GM19035 (cell line): ENCODE results near the gene BCAS4.
A peak's percentile ranks its signal among the peaks of the same experiment; 100 is the strongest.
"Not testable (repeated sequence)": the region's sequence is repeated elsewhere in the genome, so short reads cannot be mapped to it uniquely, and the experiment has no call there.

ENCODE experiments used
- ATAC-seq: cut with Tn5 transposase; IDR thresholded peaks from one replicate; pipeline ENCODE4 v1.9.1; 2021; ENCODE audit not compliant: unreplicated experiment

The BCAS4 gene

DNA sequence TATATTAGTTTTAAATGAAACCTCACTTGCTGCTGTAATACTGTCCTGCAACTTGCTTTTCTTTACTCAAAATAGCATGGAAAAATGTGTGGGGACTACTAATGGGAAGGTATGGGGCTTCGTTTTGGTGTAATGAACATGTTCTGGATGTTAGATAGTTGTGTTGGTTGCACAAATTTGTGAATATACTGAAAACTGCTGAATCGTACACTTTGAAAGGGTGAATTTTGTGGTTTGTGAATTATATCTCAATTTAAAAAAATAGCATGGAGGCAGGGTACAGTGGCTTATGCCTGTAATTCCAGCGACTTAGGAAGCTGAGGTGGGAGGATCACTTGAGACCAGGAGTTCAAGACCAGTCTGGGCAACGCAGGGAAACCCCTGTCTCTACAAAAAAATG lies 2.3 kb downstream of the BCAS4 start:
- ATAC-seq: no peak

DNA sequence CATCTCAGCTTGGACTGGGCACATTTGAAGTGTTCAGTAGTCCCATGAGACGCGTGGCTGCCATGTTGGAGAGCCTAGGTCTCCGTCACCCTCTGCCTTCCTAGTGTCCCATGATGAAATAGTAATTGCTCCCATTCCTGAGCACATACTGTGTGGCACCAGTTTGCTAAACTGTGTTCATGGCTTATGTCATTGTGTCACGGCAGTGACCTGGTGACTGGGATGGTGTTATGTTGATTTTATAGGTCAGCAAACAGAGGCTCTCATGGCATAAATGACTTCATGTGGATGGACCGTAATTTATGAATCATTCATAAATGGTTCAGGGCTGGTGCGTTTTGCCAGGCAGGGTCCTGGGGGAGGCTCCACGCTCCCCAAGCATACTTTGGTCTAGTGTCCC lies 3.8 kb downstream of the BCAS4 start:
- ATAC-seq: no peak

DNA sequence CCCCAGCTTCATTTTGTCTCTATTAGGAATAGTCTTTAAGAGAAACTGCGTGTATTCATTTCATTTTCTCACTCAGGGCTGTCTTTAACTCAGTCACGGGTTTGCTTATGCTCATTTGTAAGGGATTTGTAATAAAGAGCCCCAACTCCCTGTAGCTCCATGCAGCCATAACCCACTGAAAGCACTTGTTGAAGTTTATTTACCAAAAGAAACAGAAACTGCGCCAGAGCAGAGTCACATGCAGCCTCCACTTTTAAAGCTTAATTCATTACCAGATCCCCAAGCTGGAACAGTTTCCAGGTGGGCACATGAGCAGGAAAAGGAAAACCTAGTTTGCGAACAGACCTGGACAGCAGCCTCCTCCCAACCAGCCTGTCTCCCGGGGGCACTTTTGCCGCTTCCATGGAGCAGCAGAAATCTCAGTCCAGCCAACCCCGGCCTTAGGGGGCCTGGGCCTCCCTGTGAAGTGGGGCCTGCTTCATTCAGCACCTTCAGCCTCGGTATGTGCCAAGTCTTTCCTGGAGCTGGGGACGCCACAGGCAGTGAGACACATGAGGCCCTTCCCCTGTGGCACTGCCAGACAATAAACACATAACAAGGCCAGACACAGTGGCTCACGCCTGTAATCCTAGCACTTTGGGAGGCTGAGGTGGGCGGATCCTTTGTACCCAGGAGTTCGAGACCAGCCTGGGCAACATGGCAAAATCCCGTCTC lies 4.5 kb downstream of the BCAS4 start:
- ATAC-seq: no peak

DNA sequence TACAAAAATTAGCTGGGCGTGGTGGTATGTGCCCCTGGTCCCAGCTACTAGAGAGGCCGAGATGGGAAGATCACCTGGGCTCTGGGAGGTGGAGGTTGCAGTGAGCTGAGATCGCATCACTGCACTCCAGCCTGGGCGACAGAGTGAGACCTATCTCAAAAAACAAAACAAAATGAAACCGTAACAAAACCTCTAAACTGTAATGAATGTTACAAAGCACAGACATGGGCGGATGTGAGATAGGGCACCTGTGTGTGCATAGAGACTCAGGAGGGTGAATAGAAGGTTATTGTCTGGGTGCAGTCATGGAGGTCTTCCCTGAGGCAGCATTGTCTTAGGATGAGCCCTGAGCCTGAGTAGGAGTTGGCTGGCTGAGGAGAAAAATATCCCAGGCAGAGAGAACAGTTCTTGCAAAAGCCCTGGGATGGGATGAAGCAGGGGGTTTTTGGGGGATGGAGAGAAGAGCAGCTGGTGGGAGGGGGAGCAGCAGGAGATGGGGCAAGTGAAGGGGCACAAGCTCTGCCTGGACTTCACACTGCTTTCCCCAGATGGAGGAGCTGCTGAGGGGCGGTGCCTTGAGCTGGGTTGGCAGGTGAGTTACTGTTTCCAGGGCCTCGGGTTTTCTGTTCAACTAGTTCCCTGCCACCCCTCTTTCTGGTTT lies 5.2 kb downstream of the BCAS4 start:
- peak; percentile 41 for ATAC-seq

DNA sequence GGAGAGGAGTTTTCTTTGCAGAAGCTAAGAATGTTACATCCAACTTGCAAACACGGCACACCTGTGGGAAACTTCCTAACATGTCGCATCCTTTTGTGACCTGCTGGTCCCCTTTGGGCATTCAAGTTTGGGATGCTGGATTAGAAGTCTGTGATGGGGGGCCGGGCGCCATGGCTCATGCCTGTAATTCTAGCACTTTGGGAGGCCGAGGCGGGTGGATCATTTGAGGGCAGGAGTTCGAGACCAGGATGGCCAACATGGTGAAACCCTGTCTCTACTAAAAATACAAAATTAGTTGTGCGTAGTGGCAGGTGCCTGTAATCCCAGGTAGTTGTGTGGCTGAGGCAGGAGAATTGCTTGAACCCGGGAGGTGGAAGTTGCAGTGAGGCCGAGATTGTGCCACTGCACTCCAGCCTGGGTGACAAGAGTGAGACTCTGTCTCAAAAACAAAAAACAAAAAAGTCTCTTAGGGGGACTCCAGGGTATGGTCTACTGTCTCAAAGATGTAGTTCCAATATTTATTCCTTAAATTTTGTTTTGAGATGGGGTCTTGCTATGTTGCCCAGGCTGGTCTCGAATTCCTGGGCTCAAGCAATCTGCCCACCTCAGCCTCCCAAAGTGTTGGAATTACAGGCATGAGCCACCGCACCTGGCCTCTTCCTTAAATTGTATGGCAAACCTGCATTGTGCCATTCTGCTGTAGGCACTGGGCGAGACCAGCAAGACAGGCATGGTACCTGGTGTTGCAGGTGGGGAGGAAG lies 6.3 kb downstream of the BCAS4 start:
- not testable (repeated sequence) for ATAC-seq

DNA sequence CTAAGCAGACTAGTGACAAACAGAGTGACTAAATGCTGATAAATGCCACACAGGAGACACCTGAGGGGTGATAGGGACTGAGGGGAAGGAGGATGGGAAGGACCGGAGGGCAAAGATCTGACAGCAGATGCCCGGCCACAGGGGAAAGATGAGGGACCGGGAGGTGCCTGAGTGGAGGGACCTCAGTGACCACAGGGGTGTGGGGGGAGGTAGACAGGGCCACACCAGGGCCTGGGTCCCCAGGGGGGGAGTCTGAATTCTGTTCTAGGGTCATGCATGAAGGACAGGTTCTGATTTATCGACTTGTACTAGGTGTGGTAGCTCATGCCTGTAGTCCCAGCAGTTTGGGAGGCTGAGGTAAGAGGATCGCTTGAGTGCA lies 6.9 kb downstream of the BCAS4 start:
- ATAC-seq: no peak

DNA sequence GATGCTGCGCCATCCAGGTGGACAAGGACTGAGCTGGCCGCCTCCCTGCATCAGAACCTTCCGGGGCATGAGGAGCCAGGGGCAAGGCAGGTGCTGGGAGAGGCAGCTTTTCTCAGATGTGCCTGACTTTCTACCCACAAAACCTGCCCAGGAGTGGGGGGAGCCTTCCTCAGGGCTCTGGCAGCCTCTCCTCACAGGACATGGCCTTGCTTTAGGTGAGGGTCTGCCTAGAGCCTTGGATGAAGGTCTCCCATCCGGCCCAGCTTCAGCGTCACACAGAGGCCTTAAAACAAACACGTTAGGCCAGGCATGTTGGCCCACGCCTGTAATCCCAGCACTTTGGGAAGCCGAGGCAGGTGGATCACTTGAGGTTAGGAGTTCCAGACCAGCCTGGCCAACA lies 7.4 kb downstream of the BCAS4 start:
- ATAC-seq: no peak

DNA sequence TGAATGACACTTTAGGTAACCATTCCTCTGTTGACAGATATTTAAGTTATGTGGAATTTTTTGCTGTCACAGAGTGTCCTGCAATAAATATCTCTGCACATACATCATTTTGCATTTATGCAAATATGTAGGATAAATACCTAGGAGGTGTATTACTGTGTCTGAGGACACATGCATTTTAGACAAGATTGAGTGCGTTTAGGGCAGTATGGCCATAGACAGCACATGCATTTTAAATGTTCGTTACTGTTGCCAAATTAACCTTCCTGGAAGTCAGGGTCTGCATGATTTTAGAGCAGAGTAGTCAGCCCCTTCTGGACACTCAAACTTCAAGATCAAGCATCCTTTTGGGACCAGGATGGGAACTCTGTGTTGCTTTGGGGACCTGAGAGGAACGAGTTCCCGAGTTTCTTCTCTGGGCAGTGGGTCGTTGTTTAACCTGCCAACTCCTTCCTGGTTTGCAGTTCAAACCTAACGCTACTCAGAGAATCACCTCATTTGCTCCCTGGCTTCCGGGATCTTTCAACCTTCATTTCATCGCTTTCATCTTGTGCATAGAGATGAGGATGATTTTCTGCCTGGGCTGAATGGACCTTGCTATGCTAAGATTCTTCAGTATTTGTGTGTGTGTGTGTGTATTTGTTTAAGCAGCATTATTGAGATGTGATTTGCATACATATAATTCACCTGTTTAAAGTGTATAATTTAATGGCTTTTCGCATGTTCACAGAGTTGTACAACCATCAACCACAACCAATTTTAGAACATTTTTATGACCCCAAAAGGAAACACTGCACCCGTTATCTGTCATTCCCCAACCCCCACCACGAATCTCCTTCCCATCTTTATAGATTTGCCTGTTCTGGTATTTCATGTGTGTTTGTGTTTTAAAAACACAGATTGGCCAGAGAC lies 9.8 kb downstream of the BCAS4 start:
- ATAC-seq: no peak

DNA sequence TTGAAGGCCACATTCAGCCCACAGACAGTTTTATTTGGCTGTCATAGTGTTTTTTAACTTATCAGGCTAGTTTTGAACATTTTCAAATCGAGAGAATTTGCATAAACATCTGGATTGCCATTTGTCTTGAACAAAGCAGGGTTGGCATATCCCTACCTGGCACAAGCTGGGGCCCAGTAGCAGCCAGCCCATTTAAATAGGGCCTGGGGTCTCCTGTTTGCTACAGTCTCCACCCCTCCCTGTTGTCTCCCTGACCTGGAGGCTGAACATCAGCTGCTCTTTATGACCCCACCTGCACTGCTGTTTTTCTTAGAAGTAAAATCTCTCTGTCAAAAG lies 10.5 kb downstream of the BCAS4 start:
- ATAC-seq: no peak

DNA sequence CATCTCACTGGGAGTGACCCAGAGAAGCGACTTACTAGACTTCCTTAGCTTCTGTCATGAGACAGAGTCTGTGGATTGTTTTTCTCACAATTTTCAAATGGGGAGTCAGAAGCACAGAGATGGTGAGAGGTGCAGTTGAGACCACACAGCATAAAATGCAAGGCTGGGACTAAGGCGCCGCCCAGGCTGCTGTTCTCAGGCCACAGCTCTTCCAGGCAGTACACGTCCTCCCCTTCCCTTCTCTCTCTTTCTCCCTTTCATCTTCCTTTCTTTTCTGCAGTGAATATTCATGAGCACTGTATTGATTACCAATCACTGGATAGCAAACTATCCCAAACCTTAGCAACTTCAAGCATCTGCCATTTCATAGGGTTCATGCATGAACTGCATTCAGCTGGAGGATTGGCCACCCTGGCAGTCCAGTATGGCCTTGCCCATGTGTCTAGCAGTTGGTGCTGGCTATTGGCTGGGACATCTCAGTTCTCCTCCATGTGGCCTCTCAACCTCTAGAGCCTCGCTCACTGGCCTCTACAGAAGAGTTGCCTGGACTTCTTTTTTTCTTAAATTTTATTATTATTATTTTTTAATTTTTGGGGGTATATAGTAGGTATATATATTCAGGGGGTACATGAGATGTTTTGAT lies 11.4 kb downstream of the BCAS4 start:
- no peak for ATAC-seq

DNA sequence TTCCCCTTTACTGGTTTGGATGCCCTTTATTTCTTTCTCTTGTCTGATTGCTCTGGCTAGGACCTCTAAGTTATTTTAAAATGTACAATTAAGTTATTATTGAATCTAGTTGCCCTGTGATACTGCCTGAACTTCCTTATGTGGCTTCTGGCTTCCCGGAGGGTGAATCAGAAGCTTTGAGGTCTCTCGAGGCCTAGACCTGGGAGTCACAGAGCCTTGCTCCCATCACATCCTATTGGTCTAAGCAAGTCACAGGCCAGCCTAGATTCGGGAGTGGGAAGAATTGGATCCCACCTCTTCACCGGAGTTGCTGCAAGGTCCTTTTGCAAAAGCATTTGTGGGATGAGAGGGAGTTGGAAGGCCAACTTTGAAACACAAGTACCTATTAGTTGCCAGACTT lies 15.2 kb downstream of the BCAS4 start:
- no peak for ATAC-seq

DNA sequence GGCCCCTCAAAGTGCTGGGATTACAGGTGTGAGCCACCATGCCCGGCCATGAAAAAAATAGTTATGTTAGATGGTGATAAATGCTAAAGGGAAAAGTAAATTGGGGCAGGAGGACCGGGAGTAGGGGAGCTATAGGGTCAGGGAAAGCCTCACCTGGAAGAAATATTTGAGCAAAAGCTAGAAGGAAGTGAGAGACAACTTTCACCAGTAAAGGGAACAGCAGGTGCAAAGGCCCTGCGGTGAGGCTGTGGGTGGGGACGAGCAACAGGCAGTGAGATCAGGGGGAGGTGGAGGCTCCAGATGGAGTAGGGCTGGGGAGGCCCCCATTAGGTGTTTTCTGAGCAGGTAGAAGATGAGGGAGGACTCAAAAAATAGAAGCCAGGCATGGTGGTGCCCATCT lies 16.0 kb downstream of the BCAS4 start:
- ATAC-seq: no peak

DNA sequence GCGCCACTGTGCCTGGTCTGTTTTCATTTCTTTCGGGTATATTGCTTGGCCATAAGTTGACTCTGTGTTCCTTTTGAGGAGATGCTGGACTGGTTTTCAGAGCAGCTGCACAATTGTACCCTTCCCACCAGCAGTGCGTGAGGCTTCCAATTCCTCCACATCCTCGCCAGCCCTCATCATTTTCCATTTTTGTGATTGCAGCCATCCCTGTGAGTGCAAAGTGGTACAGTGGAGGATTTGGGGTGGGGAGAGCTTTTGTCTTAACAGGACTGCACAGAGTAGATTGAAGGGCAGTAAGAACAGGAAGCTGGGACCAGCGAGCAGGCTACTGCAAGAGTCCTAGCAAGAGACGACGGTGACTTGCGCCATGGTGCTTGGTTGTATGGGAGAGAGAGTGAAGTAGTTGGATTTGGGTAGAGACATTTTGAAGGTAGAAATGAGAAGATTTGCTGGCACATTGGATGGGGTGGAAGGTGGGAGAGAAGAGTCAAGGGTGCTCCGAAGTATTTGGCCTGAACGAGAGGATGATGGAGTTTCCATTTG lies 18.3 kb downstream of the BCAS4 start:
- ATAC-seq: no peak

DNA sequence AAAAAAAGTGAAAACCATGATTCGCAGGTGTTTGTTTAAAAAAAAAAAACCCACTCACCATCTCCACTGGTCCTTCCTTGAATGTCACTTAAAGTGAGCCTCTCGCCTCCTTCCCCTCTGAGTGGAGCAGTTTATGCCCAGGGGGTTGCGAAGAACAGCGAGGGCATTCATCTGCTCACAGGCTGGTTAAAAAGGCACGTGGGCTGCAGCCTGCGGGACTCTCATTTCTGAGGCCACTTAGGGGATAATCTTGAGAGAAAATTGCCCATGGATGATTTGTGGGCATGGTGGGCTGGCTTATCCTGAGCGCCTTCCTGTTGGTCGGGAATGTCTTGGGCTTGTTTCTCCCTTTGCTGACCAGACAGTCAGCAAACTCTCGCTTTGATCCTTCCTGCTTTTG lies 18.9 kb downstream of the BCAS4 start:
- no peak for ATAC-seq

DNA sequence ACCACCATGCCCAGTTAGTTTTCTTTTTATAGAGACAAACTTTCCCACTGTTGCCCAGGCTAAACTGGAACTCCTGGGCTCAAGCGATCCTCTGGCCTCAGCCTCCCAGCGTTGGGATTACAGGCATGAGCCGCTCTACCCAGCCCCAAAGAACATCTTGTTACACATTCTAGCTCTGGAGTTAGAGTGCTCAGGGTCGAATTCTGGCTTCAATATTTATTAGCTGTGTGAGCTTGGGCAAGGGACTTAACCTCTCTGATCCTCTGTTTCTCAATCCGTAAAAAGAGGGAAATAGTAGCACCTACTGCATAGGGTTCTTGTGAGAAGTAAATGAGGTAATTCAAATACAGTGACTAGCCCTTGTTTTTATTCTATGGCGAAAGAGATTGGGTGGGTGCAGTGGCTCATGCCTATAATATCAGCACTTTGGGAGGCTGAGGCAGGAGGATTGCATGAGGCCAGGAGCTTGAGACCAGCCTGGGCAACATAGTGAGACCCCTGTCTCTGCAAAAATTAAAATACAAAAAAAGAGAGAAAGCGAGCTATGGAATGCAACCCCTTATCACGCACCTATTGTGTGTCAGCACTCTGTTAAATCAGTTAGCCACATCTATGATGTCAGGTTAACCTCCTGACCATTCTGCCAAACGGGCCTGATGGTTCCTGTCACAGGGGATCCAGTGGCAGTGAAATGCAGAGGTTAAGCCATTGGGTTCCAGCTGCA lies 19.7 kb downstream of the BCAS4 start:
- no peak for ATAC-seq

DNA sequence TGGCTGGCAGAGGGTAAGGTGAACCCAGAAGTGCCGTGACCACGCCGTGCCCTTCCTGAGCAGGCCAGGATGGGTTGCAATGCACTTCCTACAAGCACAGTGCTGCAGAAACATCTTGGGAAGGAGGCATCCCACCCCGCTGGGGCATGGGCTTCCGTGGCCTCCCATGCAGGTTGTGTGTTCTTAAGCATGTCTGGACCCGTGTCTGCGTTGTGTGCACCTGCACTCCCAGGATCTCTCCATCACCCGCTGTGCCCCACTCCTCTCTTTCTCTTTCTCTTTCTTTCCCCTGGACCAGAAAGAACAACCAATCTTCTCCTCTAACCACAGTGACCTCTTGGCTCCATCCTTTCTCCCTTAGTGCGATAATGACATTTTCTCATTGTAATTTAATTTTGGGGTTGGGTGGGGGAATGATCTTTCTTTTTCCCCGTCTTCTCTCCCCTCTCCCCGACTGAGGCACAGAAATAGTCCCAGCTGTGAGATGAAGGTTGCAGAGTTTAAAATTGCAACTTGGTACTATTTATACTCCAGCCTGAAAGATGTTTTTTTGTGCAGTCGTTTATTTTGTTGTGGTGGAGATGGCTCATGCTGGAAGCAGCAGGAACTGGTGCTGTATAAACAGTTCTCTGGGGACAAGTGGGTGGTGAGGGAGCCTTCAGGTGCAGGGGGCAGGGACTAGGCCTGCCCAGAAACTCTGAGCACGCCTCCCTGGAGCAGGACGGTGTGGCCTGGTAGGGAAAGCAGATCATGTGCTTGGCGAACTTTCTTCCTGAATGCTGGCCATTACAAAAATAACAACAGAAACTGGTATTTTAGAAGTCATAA lies 20.5 kb downstream of the BCAS4 start:
- ATAC-seq: no peak

DNA sequence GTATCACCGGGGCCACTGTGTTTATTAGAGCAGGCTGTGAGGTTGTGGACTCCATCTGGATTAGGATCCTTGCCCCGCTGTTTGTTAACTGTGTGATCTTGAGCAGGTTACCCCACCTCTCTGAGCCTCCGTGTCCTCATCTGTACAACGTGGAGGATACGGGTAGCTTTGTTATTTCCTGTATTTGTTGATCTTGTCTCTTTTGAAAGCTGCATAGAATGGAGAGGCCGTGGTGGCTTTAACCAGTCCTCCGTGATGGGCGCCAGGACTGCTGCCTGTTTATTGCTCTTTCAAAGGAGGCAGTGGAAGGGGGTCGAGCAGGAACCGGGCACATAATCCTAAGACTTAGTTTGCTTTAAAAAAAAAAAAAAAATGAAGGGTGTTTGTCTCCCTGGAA lies 22.9 kb downstream of the BCAS4 start:
- no peak for ATAC-seq

DNA sequence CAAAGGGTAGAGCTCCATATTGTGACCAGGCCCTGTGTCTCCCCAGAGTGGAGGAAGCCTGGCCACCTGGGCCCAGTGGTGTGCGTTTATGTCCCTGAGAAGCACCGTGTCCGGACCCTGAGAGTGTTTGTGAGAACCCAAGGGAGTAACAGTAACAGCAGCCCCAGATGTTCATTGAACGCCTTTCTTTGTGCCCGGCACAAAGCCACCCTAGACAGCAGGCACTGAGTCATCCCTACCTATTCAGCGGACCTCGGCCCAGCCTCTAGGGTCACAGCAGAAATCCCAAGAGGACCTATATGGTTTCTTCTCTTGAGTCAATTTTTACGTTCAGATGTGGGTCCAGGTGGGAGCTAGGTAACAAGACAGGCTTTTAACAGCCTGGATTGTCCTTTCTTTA lies 24.5 kb downstream of the BCAS4 start:
- ATAC-seq: peak; percentile 37
